Fibroblast of the aortic adventitia (primary cell): ENCODE data around the gene ATP5F1D. TPM values are rescaled to one million over a fixed set of nuclear protein-coding genes. Genes with fewer than 3 reads are reported as not detected.

ENCODE experiments used
- DNase-seq: peaks from one replicate; pipeline ENCODE4 v3.0.0-alpha.2; 2010; ENCODE audit warnings: low read depth
- H3K4me3 ChIP-seq: 2 replicates; pipeline ENCODE4 v1.5.1; 2011; ENCODE audit warnings: low read depth, mild to moderate bottlenecking, control low read depth, low read length, moderate library complexity
- CTCF ChIP-seq: IDR thresholded peaks from 2 replicates; pipeline ENCODE4 v1.5.1; 2011; ENCODE audit warnings: mild to moderate bottlenecking, low read length, control low read depth, inconsistent platforms; ENCODE audit not compliant: insufficient read depth
- total RNA-seq: library from RNA; depleted of rRNA; stranded (reverse); fragments of >200 nt; gene quantifications from 2 replicates; pipeline ENCODE4 v1.2.3, GENCODE V29; 2012; ENCODE audit warnings: low replicate concordance

Gene ATP5F1D
- total RNA-seq, 1 donor: 15.7 TPM

GRCh38 chr19:1222394-1222793 is 19.2 kb upstream of the ATP5F1D start:
- DNase-seq: no peak
- H3K4me3 ChIP-seq: no peak overlapping the region
- peak; percentile 12 for TF ChIP-seq CTCF

- DNase-seq: no peak
- H3K4me3 ChIP-seq: no peak overlapping the region
- TF ChIP-seq CTCF: peak; percentile 42
Measured at GRCh38 chr19:1223018-1223855, 18.3 kb upstream of the ATP5F1D start.

- TF ChIP-seq CTCF: no peak
- H3K4me3 ChIP-seq: no peak overlapping the region
- no peak for DNase-seq
Measured at GRCh38 chr19:1224047-1224825, 17.3 kb upstream of the ATP5F1D start.

GRCh38 chr19:1224847-1225246 is 16.7 kb upstream of the ATP5F1D start:
- TF ChIP-seq CTCF: no peak

GRCh38 chr19:1225440-1226226 is 15.9 kb upstream of the ATP5F1D start:
- H3K4me3 ChIP-seq: no peak overlapping the region
- no peak for DNase-seq
- no peak for TF ChIP-seq CTCF

More at GRCh38 chr19:1224847-1225246, 16.7 kb upstream of the ATP5F1D start:
- DNase-seq: no peak
- H3K4me3 ChIP-seq: no peak overlapping the region

GRCh38 chr19:1226227-1226518 is 15.4 kb upstream of the ATP5F1D start:
- TF ChIP-seq CTCF: no peak
- no peak overlapping the region for H3K4me3 ChIP-seq

More at GRCh38 chr19:1226227-1226518, 15.4 kb upstream of the ATP5F1D start:
- DNase-seq: no peak
